Activated T-cell treated with anti-CD3 and anti-CD28 coated beads, Interleukin-2, amount 50 U/mL, for 1 hour (primary cell): ENCODE data around the gene NUDT16.

Source experiments
- DNase-seq: peaks from one replicate; pipeline ENCODE4 v3.0.0-alpha.2; 2020

The NUDT16 gene

DNA sequence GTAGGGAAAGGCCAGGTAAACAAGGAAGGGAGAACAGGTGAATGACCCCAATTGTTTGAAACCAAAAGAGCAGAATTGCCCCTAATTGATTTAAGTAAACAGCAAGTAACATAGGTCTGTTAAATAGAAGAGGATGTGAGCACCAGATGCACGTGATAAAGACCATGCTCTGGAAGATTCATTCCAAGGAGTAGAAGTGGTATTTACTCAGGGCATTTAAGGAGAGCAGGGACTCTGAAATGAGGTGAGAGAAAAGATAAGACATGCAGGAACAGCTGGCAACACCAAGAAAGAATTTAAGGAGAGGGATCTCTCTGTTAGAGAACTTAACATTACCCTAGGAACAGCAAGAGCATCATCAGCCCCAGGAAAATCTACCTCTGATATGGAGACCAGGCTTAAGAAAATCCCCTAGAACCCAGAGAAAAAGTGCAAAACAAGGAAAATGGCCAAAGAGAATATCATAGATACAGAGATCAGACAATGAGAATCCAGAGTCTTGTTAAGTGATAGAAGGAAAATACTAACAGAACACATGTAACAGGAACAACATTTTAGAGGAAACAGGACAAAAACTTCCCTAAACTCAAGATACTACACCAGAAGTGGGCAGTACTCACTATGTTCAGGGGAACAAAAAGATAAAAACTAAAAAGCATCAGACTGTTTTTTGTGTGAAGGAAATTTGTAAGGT, 6.4 kb downstream of the NUDT16 start:
- no peak for DNase-seq

DNA sequence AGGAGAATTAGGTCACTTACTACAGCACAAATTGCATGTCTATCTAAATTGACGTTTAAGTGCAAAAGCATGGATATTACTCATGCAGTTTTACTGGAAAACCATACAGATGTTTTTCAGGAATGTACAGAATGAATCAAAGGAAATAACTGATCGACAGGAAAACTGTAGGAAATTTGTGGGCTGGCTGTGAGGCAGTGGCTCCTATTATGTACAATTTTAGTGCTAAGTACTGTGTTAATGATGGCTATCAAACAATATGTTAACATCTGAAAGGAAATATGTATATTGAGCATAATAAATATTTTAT, 6.9 kb downstream of the NUDT16 start:
- no peak for DNase-seq

DNA sequence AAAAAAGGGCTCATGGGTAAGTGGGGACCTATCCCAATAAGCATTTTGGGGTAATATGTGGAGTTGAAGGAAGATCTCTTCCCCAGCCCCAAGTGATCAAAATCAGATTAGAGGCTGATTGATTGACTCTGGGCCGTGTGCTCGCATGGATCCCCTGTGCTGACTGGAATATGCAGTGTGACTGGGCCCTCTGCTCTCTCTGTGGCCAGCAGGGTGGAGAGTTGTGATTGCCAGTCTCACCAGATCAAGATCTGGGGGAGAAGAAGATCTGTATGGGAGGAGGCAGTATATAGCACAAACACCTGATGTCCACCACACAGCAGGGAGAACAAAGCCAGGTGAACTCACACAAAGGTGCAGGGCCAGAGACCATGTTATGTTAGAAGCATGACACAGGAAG, 8.8 kb downstream of the NUDT16 start:
- DNase-seq, result no peak

DNA sequence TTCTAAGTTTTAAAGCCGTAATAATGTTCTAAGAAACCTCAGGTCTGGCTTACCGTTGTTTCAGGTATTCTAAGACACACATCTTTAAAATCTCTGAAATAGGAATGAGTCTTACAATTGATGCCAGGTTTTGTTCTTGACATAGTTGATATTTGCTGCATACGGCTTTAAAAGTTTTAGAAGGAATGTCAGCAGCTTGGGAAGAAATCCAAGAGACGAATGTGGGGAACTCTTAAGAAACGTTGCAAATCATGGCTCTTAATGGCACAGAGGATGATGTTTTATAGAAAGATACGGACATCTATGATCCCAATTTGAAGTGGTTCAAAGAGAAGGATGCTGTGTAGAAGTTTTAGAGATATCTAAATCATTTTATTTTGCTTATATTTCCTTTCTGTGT, 11.5 kb downstream of the NUDT16 start:
- no peak for DNase-seq

DNA sequence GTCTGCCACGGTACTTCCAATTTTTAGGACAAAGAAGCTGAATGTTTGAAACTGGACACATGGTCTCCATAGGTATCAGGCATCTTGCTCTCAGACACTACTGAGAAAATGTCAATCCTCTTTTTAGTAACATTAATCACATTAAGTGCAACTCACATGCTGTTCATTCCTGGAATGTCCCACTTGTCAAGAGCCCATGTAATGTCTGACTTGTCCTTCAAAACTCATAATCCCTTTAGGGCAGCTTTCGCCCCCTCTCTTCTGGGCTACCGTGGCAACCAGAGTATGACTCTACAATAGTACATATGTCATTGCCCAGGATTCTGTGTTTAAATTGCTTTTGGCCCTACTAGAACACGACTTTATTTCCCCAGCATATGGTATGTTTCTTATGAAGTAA, 12.3 kb downstream of the NUDT16 start:
- DNase-seq, result no peak

DNA sequence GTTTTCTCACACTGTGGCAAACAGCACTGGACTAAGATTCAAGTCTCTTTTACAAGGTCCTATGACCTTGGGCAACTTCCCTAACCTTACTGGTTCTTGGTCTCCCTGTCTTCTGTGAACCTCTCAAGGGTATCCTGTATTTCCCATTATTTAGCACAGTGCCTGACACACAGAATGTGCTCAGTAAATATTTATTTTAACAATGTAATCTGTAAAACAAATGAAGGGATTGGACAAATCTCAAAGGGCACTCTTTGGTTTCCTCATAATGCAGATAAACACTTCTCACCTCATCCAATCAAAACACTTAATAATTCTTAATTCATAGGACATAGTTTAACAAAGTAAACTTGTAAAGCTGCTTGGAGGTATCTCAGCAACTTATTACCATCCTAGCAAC, 12.8 kb downstream of the NUDT16 start:
- no peak for DNase-seq

DNA sequence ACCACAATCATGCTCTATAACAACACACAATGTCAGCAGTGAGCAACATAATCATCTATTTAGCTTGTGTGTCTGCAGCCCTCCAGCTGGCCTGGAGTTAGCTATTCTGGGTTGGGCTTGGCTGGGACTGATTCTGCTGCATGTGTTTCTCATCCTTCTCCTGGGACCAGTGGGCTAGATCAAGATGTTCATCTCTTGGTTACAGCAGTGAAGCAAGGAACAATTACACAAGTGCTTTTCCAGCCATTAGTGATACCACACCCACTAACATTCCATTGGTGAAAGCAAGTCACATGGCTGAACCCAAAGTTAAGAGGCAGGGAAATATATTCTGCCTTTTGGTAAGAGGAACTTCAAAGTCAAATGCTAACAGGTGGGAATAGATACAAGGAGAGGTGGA, 14.6 kb downstream of the NUDT16 start:
- no peak for DNase-seq

DNA sequence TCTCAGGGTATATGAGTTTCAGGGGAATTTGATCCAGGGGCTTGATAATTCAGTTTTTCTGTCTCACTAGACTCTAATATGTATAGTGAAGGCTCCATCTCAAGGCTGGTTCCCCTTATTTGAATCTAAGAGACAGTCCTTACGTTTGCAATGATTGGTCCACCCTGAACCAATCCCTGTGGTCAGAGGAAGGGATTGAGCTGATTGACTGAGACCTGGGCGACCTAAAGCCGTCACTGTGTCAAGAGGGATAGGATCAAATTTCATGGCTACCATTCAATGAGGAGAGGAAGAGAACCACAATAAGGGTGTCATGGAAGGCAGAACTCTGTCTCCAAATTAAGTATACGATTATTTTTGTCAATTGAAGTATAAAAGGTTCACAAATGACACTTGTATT, 16.3 kb downstream of the NUDT16 start:
- no peak for DNase-seq

DNA sequence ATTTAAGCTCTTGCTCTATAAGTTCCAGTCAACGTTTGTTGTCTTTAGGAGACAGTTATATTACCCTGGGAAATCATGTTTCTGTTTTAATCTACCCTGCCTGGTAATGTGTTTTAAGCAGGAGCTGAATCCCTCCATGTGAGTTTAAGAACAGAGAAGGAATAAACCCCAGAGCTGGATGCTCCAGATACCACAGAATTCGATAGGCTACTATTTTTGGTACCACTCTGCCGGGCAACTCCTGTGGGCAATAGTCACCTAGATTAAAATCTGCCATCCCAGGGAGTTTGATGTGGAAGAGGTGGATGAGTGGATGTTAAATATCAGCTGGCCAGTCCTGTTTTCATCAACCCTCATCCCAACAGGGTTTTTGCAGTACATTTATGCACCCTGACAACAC, 20.4 kb downstream of the NUDT16 start:
- no peak for DNase-seq

DNA sequence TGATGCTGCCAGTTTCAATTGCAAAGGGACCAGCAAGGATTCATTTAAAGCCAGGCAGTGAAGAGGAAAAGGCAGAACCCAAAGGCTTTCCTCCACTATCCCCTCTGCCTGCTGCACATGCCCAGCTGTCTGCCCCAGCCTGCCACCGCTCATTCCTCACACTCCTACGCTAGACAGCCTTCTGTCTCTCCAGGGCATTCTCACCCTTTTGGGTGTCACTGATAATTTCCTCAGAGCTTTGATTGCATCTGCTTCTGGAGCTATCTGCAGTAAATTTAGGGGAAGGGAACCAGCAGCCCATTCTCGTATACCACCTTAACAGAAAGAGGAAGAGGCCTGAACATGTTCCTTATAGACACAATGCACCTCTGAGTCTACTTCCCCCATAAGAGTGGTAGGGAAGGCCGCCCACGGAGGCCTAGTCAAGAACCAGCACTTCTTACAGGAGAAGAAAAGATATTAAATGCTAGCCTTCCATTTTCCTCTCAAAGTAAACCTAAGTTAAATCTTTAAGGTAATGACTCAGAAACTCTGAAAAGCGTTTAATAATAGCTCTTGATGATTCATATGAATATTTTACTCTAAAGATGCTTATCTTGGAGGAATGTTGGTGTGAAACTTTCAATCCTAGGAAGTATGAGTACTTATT, 20.9 kb downstream of the NUDT16 start:
- no peak for DNase-seq

DNA sequence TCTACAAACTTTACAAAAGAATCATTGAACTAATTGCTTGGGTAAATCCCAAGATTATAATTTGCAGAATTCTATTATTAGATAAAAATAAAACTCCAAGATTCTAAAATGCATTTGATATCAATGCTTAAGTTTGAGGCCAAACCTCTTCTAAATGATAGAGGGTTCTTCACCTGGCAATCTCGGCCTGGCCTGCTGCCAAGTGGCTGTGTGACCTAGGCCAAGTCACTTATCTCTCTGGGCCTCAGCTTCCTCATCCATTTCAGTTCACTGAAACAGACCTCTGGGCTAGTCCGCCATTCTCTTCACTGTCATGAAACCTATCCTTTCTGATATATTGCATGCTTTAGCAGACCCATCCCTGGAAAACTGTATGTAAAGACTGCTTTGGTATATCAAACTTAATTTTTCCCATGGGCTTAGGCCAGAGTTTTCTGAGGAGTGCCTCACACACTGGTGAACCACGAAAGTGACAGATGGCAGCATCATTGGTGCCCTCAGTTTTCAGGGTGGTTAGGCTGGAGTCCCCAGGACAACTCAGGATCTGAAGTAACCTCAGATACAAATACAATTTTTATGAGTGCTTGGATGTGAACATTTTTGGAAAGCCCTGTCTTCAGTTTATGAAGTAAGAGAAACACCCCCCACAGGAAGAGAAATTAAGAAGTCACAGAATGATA, 21.8 kb downstream of the NUDT16 start:
- no peak for DNase-seq

DNA sequence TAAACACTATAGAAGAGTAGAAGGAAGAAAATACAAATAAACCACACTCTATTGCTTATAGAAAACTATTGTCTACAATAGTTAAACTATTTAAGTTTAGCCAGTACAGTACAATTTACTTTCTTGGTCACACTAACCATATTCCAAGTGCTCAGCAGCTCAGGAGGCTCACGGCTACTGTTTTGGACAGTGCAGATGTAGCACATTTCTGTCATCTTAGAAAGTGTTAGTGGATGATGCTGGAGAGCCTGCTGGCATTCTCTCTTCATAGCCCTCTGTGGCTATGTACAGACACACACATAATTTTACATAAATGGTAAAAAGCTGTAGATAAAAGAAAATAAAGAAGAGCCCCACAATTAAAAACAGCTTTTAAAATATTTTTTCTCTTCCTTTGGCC, 23.8 kb downstream of the NUDT16 start:
- no peak for DNase-seq

DNA sequence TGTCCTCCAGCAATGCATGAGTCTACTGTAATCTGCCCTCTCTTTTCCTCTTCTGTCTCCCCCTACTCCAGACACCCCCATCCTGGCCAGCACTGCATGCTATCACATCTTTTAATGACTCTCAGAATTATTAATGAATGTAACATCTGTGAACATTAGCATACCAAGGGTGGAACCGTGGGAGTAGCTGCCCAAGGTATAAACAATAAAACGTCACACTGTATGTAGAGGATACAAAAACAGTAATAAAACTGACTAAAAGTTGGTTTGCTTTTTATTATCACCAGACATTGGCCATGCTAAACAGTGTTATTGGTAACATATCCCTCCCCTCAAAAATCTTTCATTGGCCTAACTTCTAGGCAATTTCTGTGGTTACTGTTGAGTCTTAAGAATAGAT, 24.7 kb downstream of the NUDT16 start:
- DNase-seq, result no peak

DNA sequence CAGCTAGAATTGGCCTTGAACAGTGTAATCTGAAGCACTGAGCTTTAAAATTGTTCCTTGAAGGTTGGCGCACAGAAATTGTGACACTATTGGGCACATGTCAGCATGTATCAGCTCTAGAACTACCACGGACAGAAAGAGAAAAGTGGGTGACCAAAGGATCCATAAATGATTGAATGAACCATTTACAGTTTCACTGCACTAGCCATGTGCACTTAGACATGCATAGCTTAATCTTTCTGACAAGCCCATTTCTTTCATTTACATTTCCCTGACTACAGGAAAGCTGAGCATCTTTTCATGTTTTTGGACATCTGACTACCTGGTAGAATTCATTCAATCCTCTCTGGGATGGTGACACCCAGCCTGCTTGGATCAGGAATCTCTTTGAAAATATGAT, 36.2 kb downstream of the NUDT16 start:
- no peak for DNase-seq

DNA sequence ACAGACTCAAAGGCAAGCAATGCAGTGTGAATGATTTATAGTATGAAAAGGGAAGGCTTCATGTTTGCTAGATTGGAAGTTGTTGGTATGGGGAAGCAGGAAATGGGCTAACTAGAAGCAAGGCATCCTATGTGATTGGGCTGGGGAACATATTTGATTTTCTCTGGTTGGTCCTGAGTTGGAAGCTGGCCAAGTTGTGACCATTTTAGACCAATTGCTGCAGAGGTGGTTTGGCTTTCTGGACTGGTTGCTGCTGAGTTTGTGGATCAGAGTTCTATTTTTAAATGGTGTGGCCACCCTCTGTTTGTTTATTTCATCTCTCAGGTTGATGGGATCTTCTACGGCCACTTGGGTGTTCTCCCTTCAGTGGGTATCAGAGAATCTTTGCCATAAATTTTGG, 39.7 kb downstream of the NUDT16 start:
- DNase-seq, result no peak

DNA sequence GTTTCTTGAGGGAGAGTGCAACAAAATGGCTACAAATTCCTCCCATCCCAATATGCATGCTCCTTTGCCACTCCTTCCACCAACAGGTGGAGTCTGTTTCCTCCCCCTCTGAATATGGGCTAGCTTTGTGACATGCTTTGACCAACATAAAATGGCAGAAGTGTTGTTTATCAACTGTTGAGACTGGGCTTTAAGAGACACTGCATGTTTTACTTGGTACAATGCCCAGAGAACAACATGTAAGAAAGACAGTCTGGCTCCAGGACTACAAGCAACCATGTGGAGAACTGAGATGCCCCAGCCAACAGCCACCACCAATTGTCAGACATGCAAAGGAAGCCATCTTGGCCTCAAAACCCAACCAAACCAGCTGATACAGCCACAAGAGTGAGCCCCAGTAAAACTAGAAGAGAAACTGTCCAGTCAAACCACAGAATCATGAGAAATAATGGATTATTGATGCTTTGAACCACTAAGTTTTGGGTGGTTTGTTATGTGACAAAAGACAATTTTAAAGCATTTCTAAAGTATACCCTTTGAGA, 40.5 kb downstream of the NUDT16 start:
- no peak for DNase-seq

DNA sequence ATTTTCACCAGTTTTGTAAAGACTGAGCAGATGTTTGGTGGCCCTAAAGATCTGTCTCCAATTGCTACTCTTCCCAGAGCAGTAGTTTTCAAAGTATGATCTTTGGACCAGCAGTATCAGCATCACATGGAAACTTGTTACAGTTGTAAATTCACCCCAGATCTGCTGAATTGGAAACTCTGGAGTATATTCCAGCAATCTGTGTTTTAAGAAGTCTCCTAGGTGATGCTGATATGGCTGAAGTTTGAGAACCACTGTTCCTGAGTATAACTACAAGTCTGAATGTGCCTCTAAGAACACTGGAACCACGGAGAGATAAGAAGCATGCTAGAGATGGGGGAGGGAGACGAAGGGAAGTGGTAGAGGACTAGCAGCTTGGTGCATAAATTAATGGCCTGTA, 45.7 kb downstream of the NUDT16 start:
- DNase-seq, result no peak

DNA sequence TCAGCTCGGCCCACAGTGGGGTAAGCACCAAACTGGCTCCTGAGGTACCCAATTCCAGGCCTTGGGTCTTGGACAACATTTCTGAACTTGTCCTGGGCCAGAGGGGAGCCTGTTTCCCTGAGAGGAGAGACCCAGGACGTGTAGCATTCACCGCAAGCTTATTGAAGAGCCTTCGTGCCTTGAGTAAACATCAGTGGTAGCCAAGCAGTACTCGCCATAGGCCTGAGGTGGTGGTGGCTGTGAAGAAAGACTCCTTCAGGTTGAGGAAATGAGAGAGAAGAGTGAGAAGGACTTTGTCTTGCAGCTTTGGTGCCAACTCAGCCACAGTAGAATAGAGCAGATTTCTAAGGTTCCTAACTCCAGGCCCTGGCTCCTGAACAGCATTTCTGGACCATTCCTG, 50.2 kb downstream of the NUDT16 start:
- no peak for DNase-seq

DNA sequence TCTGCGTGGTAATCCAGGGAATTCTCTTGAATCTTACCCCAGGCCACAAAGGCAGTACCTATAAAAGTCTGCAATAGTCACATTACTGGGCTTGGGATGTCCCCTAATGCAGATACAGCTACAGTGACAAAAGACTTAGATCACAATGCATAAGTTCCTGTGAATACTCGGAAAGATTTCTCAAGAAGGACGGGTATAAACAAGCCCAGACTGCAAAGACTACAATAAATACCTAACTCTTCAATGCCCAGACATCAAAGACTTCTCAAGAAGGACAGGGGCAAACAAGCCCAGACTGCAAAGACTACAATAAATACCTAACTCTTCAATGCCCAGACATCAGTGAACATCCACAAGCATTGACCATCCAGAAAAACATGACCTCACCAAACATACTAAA, 50.9 kb downstream of the NUDT16 start:
- DNase-seq, result no peak

DNA sequence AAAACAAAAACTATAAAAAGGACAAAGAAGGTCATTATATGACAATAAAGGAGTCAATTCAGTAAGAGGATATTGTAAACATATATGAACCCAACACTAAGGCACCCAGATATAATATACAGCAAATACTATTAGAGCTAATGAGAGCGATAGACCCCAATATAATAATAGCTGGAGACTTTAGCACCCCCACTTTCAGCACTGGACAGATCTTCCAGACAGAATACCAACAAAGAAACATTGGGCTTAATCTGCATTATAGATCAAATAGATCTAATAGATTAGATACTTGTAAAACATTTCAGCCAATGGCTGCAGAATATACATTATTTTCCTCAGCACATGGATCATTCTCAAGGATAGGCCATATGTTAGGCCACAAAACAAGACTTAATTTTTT, 53.4 kb downstream of the NUDT16 start:
- no peak for DNase-seq
